Measurements from ENCODE around the gene STK4. TPM values are rescaled to one million over a fixed set of nuclear protein-coding genes. Genes with fewer than 3 reads are reported as not detected.

STK4 gene
- total RNA-seq, 1 experiment from 2014 or later: 26.2 TPM

GRCh38 chr20:44954211-44954610 is 12.1 kb upstream of the STK4 start:
- no peak for DNase-seq (ENCODE audit: low read depth)

- no peak for DNase-seq (ENCODE audit: low read depth)
Observed at GRCh38 chr20:44955270-44955669, 11.0 kb upstream of the STK4 start.

GRCh38 chr20:44956410-44956809 is 9.9 kb upstream of the STK4 start:
- DNase-seq (ENCODE audit: low read depth): no peak

GRCh38 chr20:44958276-44958675 is 8.0 kb upstream of the STK4 start:
- no peak for DNase-seq (ENCODE audit: low read depth)

GRCh38 chr20:44959082-44959637 is 7.2 kb upstream of the STK4 start:
- DNase-seq (ENCODE audit: low read depth): peak; percentile 47

GRCh38 chr20:44959638-44960102 is 6.6 kb upstream of the STK4 start:
- DNase-seq (ENCODE audit: low read depth): peak; percentile 73

GRCh38 chr20:44960103-44960852 is 6.0 kb upstream of the STK4 start, which contains the start of gene TOMM34:
Gene TOMM34 (minus strand): TSS chr20:44960397. CDS start chr20:44960333, 64 bp downstream.
- DNase-seq (ENCODE audit: low read depth): peak; percentile 93

GRCh38 chr20:44961011-44961869 is 5.1 kb upstream of the STK4 start:
- peak; percentile 20 for DNase-seq (ENCODE audit: low read depth)

GRCh38 chr20:44961870-44962267 is 4.4 kb upstream of the STK4 start:
- peak; percentile 86 for DNase-seq (ENCODE audit: low read depth)

GRCh38 chr20:44962483-44962882 is 3.8 kb upstream of the STK4 start:
- no peak for DNase-seq (ENCODE audit: low read depth)

- DNase-seq (ENCODE audit: low read depth): no peak
Observed at GRCh38 chr20:44963325-44964215, 2.7 kb upstream of the STK4 start.

GRCh38 chr20:44965651-44966029 is 672 bp upstream of the STK4 start:
- no peak for DNase-seq (ENCODE audit: low read depth)

GRCh38 chr20:44967207-44967807 is 995 bp downstream of the STK4 start:
- DNase-seq (ENCODE audit: low read depth): peak; percentile 55

- DNase-seq (ENCODE audit: low read depth): no peak
Observed at GRCh38 chr20:44969300-44969894, 3.1 kb downstream of the STK4 start.

GRCh38 chr20:44970243-44970757 is 4.0 kb downstream of the STK4 start:
- DNase-seq (ENCODE audit: low read depth): no peak

- DNase-seq (ENCODE audit: low read depth): peak; percentile 22
Observed at GRCh38 chr20:44973053-44973452, 6.7 kb downstream of the STK4 start.

- no peak for DNase-seq (ENCODE audit: low read depth)
Observed at GRCh38 chr20:44976698-44977097, 10.4 kb downstream of the STK4 start.

GRCh38 chr20:44979090-44979621 is 12.8 kb downstream of the STK4 start:
- peak; percentile 60 for DNase-seq (ENCODE audit: low read depth)

- no peak for DNase-seq (ENCODE audit: low read depth)
Observed at GRCh38 chr20:44981736-44982406, 15.6 kb downstream of the STK4 start.
